A549 treated with Mapracorat at 1 μM for 4 hours (cell line): ENCODE results near the gene GABPB2. TPM values are rescaled to one million over a fixed set of nuclear protein-coding genes. Genes with fewer than 3 reads are reported as not detected.

Experiments used
- total RNA-seq: library from RNA; stranded (reverse); fragments of 200-300 nt; extraction: Qiagen RNA extraction; gene quantifications from 5 replicates; pipeline ENCODE4 v1.2.3, GENCODE V29; 2022

The GABPB2 gene
- 2.4 to 3.1 TPM (median 2.9 TPM) in 5 replicates for total RNA-seq

GRCh38 chr1:151070474-151071276 lies at the start of gene GABPB2:
GABPB2 (plus strand) TSS chr1:151070761; CDS start chr1:151088190, 17,429 bp downstream.

GRCh38 chr1:151036356-151036755 lies 34.2 kb upstream of the GABPB2 start, which contains the start of gene BNIPL:
BNIPL (plus strand) TSS chr1:151036586; CDS start chr1:151036726, 140 bp downstream.

GRCh38 chr1:151047591-151047924 lies 23.0 kb upstream of the GABPB2 start, which contains the start of gene C1orf56:
C1orf56 (plus strand) TSS chr1:151047751; CDS start chr1:151047848, 97 bp downstream.

GRCh38 chr1:151059109-151060006 lies 11.2 kb upstream of the GABPB2 start, which contains the start of gene CDC42SE1:
CDC42SE1 (minus strand) TSS chr1:151059622; CDS start chr1:151055730, 3,892 bp downstream.

GRCh38 chr1:151060007-151060656 lies 10.4 kb upstream of the GABPB2 start, which contains the start of gene MLLT11:
MLLT11 (plus strand) TSS chr1:151060397; CDS start chr1:151067225, 6,828 bp downstream.

GRCh38 chr1:151146412-151147131 lies 76.0 kb downstream of the GABPB2 start, which contains the start of gene SEMA6C:
SEMA6C (minus strand) TSS chr1:151146631; CDS start chr1:151142621, 4,010 bp downstream.

GRCh38 chr1:151156515-151156819 lies 85.9 kb downstream of the GABPB2 start, which contains the start of gene TNFAIP8L2:
TNFAIP8L2 (plus strand) TSS chr1:151156649; CDS start chr1:151158698, 2,049 bp downstream.

GRCh38 chr1:151165738-151166504 lies 95.4 kb downstream of the GABPB2 start, which contains the start of the genes LYSMD1 and SCNM1:
LYSMD1 (minus strand) TSS chr1:151165902; CDS start chr1:151165258, 644 bp downstream.
SCNM1 (plus strand) TSS chr1:151166144; CDS start chr1:151166153, 9 bp downstream.

Other genes with a start within 250 kb of the GABPB2 start
- gene ARNT, start 194.2 kb upstream of the GABPB2 start, total RNA-seq = 9.4 to 14.5 TPM (median 11.9 TPM) in 5 replicates
- not detected in 5 replicates for gene CTXND2, start 183.6 kb upstream of the GABPB2 start, total RNA-seq
- gene SETDB1, start 144.4 kb upstream of the GABPB2 start, total RNA-seq = 21.2 to 26.1 TPM (median 23.9 TPM) in 5 replicates
- gene CERS2, start 95.9 kb upstream of the GABPB2 start, total RNA-seq = 239 to 262 TPM (median 246 TPM) in 5 replicates
- gene ANXA9, start 88.5 kb upstream of the GABPB2 start, total RNA-seq = 0.51 to 1.2 TPM (median 0.92 TPM) in 5 replicates
- 2.1 to 3.7 TPM (median 2.8 TPM) in 5 replicates for gene MINDY1, start 63.9 kb upstream of the GABPB2 start, total RNA-seq
- gene PRUNE1, start 62.3 kb upstream of the GABPB2 start, total RNA-seq = 11.3 to 15.4 TPM (median 15.0 TPM) in 5 replicates
- gene BNIPL, start 34.2 kb upstream of the GABPB2 start, total RNA-seq = 0.06 to 0.30 TPM (median 0.15 TPM) in 5 replicates
- 5.7 to 8.6 TPM (median 6.6 TPM) in 5 replicates for gene C1orf56, start 23.0 kb upstream of the GABPB2 start, total RNA-seq
- 76.7 to 92.0 TPM (median 80.0 TPM) in 5 replicates for gene CDC42SE1, start 11.1 kb upstream of the GABPB2 start, total RNA-seq
- gene MLLT11, start 10.4 kb upstream of the GABPB2 start, total RNA-seq = 13.2 to 16.7 TPM (median 16.1 TPM) in 5 replicates
- 1.5 to 2.6 TPM (median 1.7 TPM) in 5 replicates for gene SEMA6C, start 75.9 kb downstream of the GABPB2 start, total RNA-seq
- not detected in 5 replicates for gene TNFAIP8L2, start 85.9 kb downstream of the GABPB2 start, total RNA-seq
- gene LYSMD1, start 95.1 kb downstream of the GABPB2 start, total RNA-seq = 5.1 to 7.5 TPM (median 6.3 TPM) in 5 replicates
- gene SCNM1, start 95.4 kb downstream of the GABPB2 start, total RNA-seq = 44.5 to 47.6 TPM (median 46.1 TPM) in 5 replicates
- 0.25 to 0.32 TPM (median 0.30 TPM) in 3 of 5 replicates, not detected in the others for gene TMOD4, start 105.2 kb downstream of the GABPB2 start, total RNA-seq
- 42.7 to 63.6 TPM (median 44.0 TPM) in 5 replicates for gene VPS72, start 119.4 kb downstream of the GABPB2 start, total RNA-seq
- 45.0 to 60.9 TPM (median 49.8 TPM) in 5 replicates for gene PIP5K1A, start 127.8 kb downstream of the GABPB2 start, total RNA-seq
- 173 to 208 TPM (median 192 TPM) in 5 replicates for gene PSMD4, start 184.0 kb downstream of the GABPB2 start, total RNA-seq
- 10.6 to 14.6 TPM (median 12.9 TPM) in 5 replicates for gene ZNF687, start 211.5 kb downstream of the GABPB2 start, total RNA-seq